Ovary (tissue), 9 donors: Measurements from ENCODE around the gene CBY1. TPM values are rescaled to one million over a fixed set of nuclear protein-coding genes. Genes with fewer than 3 reads are reported as not detected.
"Not testable (repeated sequence)": the region's sequence is repeated elsewhere in the genome, so short reads cannot be mapped to it uniquely, and the experiment has no call there.

Experiments used
- DNase-seq, 5 donors: peaks; one replicate each; pipeline ENCODE4 v3.0.0-alpha.2; 2019 to 2020
- H3K27ac ChIP-seq, 2 donors: fragments of 200-600 bp; one replicate each; pipeline versions ENCODE4 v1.5.1 to v1.8.0; 2019 to 2022
- H3K27me3 ChIP-seq: fragments of 200-600 bp; one replicate; pipeline ENCODE4 v1.8.0; 2022
- H3K36me3 ChIP-seq: fragments of 200-600 bp; sonication (generic); one replicate; pipeline ENCODE4 v1.5.1; 2019
- H3K4me1 ChIP-seq: one replicate; pipeline ENCODE4 v1.8.1; 2013; ENCODE audit warnings: mild to moderate bottlenecking, moderate library complexity; ENCODE audit not compliant: insufficient read depth
- H3K4me3 ChIP-seq: fragments of 200-600 bp; sonication (generic); one replicate; pipeline ENCODE4 v1.5.1; 2017
- H3K9me3 ChIP-seq, 2 donors: fragments of 200-600 bp in 1 of 2; sonication (generic) in 1 of 2; one replicate each; pipeline versions ENCODE4 v1.5.1 to v1.8.1; 2013 to 2019; ENCODE audit warnings: mild to moderate bottlenecking in 1 of 2, moderate library complexity in 1 of 2
- EP300 ChIP-seq: sonication (generic); formaldehyde crosslinking; IDR thresholded peaks from one replicate; pipeline ENCODE4 v1.6.1; 2017; ENCODE audit warnings: antibody characterized with exemption
- POLR2A ChIP-seq: fragments of 450-650 bp; IDR thresholded peaks from one replicate; pipeline ENCODE4 v1.6.1; 2017; ENCODE audit warnings: antibody characterized with exemption, mild to moderate bottlenecking, moderate library complexity
- WGBS, 3 donors: extraction: QIAGEN DNeasy Blood & Tissue Kit in 1 of 3; methylation state at CpG; one replicate each; pipeline versions ENCODE4 v1.1.5 to v1.1.7; 2013 to 2017; 5-methylcytosine and 5-hydroxymethylcytosine counted together
- intact Hi-C, 4 donors: fragments of 100-400 bp; cut with DNase I; formaldehyde crosslinking; loops; one replicate each; pipeline versions ENCODE4 v1.11.0 to v1.15.1; 2022 to 2023
- polyA plus RNA-seq, 2 donors: library from polyadenylated mRNA; stranded (reverse); fragments of 200-250 nt in 1 of 2; fragments of 350-450 nt in 1 of 2; fragmentation: Illumina TruSeq in 1 of 2; extraction: RNeasy Lipid Tissue Mini Kit (QIAGEN cat#74804) in 1 of 2; gene quantifications; one replicate each; pipeline ENCODE4 v1.2.3, GENCODE V29; 2013 to 2014
- total RNA-seq, 7 donors: library from RNA; depleted of rRNA in 2 of 7; stranded (reverse); fragments of >200 nt in 2 of 7; fragmentation: NEBNext Ultra II Directional in 3 of 7; extraction: Animal tissue kit (Norgen Biotek cat#: 25700) in 3 of 7; gene quantifications; one replicate each; pipeline versions ENCODE4 v1.1.0 to v1.2.4, GENCODE V29; 2016 to 2023
- TF ChIP-seq, protein P1 (sequence below), 3 donors: fragments of 450-650 bp in 2 of 3; fragments of 200-600 bp in 1 of 3; IDR thresholded peaks; one replicate each; pipeline versions ENCODE4 v1.5.1 to v1.8.0; 2016 to 2022; ENCODE audit warnings: antibody characterized with exemption in 3 of 3, mild to moderate bottlenecking in 1 of 3
- donor health status: DM: no; HTN: no; CAD: no; lungs with moderate emphysema.
- donor health status: DM: no; HTN: no; CAD: no.
- donor health status: Bipolar disorder and iron deficiency.
- donor health status: DM: yes; HTN: yes; CAD: no.
- donor health status: DM: no; HTN: no; CAD: no.
- donor health status: DM: yes; HTN: yes; CAD: no.

CBY1 gene
- total and polyA plus RNA-seq, 9 donors = 15.5 to 84.0 (median 40.5) TPM

DNA sequence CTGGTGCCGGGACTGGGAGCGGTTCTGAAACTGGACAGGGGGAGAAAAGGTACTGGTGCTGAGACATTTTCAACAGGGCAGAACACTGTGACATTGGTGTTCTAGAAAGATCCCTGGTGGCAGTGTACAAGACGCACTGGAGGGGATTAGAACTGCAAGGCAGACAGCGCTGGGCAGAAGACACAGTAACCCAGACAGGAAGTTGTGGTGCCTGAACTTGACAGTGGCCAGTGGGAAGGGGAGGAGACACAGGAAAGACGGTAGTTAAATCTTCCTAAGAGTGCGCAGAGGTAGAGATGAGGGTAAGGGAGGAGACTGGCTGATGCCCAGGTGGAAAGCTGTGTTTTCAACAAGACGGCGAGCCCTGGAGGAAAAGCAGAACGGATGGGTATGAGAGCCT, 24.7 kb upstream of the CBY1 start:
- Histone ChIP-seq H3K9me3 (no peaks in the 10 kb centered on the region), H3K27me3 (no peaks in the 10 kb centered on the region), H3K4me3 (no peak overlapping the region), H3K27ac (no peak overlapping the region), H3K36me3 (no peaks in the 10 kb centered on the region), H3K4me1 (no peaks in the 10 kb centered on the region)
- no peak for TF ChIP-seq POLR2A
- TF ChIP-seq, protein P1, sequence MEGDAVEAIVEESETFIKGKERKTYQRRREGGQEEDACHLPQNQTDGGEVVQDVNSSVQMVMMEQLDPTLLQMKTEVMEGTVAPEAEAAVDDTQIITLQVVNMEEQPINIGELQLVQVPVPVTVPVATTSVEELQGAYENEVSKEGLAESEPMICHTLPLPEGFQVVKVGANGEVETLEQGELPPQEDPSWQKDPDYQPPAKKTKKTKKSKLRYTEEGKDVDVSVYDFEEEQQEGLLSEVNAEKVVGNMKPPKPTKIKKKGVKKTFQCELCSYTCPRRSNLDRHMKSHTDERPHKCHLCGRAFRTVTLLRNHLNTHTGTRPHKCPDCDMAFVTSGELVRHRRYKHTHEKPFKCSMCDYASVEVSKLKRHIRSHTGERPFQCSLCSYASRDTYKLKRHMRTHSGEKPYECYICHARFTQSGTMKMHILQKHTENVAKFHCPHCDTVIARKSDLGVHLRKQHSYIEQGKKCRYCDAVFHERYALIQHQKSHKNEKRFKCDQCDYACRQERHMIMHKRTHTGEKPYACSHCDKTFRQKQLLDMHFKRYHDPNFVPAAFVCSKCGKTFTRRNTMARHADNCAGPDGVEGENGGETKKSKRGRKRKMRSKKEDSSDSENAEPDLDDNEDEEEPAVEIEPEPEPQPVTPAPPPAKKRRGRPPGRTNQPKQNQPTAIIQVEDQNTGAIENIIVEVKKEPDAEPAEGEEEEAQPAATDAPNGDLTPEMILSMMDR (IDR thresholded peaks at IDR 0.05) = no peak
- TF ChIP-seq EP300 = no peak
- DNase-seq = no peak
- intact Hi-C loops = no loop called here
- WGBS, 3 donors = 84 to 89% (median 87%) methylated on average over 9 of the region's 9 CpGs

GRCh38 chr22:38632528-38632927, 23.9 kb upstream of the CBY1 start:
- Histone ChIP-seq H3K27ac (no peak overlapping the region), H3K9me3 (no peaks in the 10 kb centered on the region), H3K4me3 (no peak overlapping the region), H3K4me1 (no peaks in the 10 kb centered on the region), H3K27me3 (no peaks in the 10 kb centered on the region), H3K36me3 (no peaks in the 10 kb centered on the region)
- DNase-seq = no peak
- no peak for TF ChIP-seq EP300
- TF ChIP-seq, protein P1 (IDR thresholded peaks at IDR 0.05) = no peak
- no peak for TF ChIP-seq POLR2A
- 79 to 86% (median 85%) methylated on average over 3 of the region's 3 CpGs for WGBS, 3 donors
- intact Hi-C loops = no loop called here

DNA sequence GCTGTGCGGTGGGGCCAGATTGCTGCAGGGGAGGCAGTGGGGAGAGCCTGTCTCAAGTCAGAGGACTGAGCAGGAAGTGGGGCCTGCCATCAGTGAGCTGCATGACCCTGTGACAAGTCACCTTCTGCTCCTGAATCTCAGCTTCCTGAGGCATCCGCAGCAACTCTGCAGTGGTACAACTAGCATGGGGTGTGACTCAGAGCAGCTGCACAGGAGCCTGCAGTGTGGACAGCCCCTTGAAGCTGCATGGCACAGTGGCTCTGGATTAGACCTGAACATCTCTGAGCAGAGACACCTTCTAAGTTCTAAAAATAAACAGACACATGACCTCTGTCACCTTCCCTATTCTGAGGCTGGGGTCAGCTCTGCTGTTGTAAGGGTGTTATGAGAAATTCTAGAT, 18.2 kb upstream of the CBY1 start:
- Histone ChIP-seq H3K9me3 (no peaks in the 10 kb centered on the region), H3K27ac (no peak overlapping the region), H3K27me3 (no peaks in the 10 kb centered on the region), H3K4me3 (no peak overlapping the region), H3K36me3 (no peaks in the 10 kb centered on the region), H3K4me1 (no peaks in the 10 kb centered on the region)
- intact Hi-C loops = no loop called here
- no peak for DNase-seq
- TF ChIP-seq EP300 = no peak
- WGBS, 3 donors = 83 to 98% (median 87%) methylated on average over 2 of the region's 2 CpGs

GRCh38 chr22:38638728-38639127, 17.7 kb upstream of the CBY1 start:
- no peaks in the 10 kb centered on the region for H3K27me3 ChIP-seq
- H3K36me3 ChIP-seq = no peaks in the 10 kb centered on the region
- WGBS, 3 donors = 45 to 79% (median 54%) methylated on average over 3 of the region's 3 CpGs
- H3K27ac ChIP-seq = no peak overlapping the region
- DNase-seq = no peak
- H3K9me3 ChIP-seq = no peaks in the 10 kb centered on the region
- TF ChIP-seq, protein P1 (IDR thresholded peaks at IDR 0.05) = no peak
- TF ChIP-seq POLR2A (no peak), EP300 (no peak)
- intact Hi-C loops = no loop called here
- H3K4me3 ChIP-seq = no peak overlapping the region
- H3K4me1 ChIP-seq = no peaks in the 10 kb centered on the region

DNA sequence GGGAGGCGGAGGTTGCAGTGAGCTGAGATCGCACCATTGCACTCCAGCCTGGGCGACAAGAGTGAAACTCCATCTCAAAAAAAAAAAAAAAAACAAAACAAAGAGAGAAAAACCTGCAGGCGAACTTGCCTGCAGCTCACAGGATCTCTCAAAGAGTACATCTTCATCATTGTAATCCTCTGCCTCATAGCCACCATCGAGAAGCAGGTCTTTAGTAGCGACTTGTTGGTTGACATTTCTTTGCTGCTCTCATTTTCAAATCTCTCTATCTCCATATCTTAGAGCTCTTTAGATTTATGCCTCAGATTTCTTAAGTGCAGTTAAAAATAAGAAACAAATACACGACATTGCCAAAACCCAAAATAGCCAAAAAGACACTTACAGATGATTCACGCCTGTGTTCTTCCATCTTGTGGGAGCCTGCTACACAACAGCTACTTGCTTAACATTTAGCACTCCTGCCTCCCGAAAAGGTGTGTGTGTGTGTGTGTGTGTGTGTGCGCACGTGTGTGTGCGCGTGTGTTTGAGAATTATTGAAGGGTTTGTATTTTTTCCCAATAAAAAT, 14.9 kb upstream of the CBY1 start:
- intact Hi-C loops = no loop called here
- TF ChIP-seq POLR2A (no peak), EP300 (no peak)
- TF ChIP-seq, protein P1 (IDR thresholded peaks at IDR 0.05) = no peak
- no peak overlapping the region for H3K27ac ChIP-seq
- no peaks in the 10 kb centered on the region for H3K9me3 ChIP-seq
- no peaks in the 10 kb centered on the region for H3K4me1 ChIP-seq
- DNase-seq = no peak
- WGBS, 3 donors = 91 to 93% (median 92%) methylated on average over 13 of the region's 13 CpGs
- no peaks in the 10 kb centered on the region for H3K36me3 ChIP-seq
- no peaks in the 10 kb centered on the region for H3K27me3 ChIP-seq
- no peak overlapping the region for H3K4me3 ChIP-seq

DNA sequence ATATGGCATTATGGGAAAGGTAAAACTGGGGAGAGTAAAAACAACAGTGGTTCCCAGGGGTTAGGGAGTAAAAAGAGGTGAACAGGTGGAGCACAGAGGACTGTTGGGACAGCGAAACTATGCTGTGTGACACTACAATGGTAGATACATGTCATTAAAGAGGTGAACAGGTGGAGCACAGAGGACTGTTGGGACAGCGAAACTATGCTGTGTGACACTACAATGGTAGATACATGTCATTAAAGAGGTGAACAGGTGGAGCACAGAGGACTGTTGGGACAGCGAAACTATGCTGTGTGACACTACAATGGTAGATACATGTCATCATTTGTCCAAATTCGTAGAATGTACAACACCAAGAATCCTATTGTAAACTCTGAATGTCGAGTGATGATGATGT, 12.2 kb upstream of the CBY1 start:
- H3K4me1 ChIP-seq, H3K4me3 ChIP-seq, intact Hi-C loops, H3K36me3 ChIP-seq, H3K9me3 ChIP-seq, H3K27ac ChIP-seq, H3K27me3 ChIP-seq, DNase-seq: not testable (repeated sequence)
- WGBS, 3 donors = 94 to 96% (median 94%) methylated on average over 5 of the region's 5 CpGs
